K562 (cell line): ENCODE results near the gene ABCA7. TPM values are rescaled to one million over a fixed set of nuclear protein-coding genes. Genes with fewer than 3 reads are reported as not detected.
A peak's percentile ranks its signal among the peaks of the same experiment; 100 is the strongest.

Experiments used
- CEBPG ChIP-seq, 3 experiments: fragments of 200-800 bp in 1 of 3; sonication (Bioruptor generic) in 1 of 3; sonication (generic) in 1 of 3; formaldehyde crosslinking in 1 of 3; IDR thresholded peaks in 2 of 3; conservative IDR thresholded peaks in 1 of 3; 2 replicates each; pipeline versions ENCODE4 v1.6.1 to v1.8.0; 2016 to 2022; ENCODE audit warnings: missing compliant biosample characterization in 2 of 3, missing genetic modification characterization in 2 of 3, mild to moderate bottlenecking in 1 of 3, missing genetic modification reagents in 1 of 3
- HCFC1 ChIP-seq: IDR thresholded peaks from 2 replicates; pipeline ENCODE4 v1.6.1; 2012; ENCODE audit warnings: low read depth, low read length, improper control_type of control experiment
- HES1 ChIP-seq: fragments of 450-650 bp; IDR thresholded peaks from 2 replicates; pipeline ENCODE4 v1.6.1; 2016; ENCODE audit warnings: low read depth, mild to moderate bottlenecking, moderate library complexity
- KDM1A ChIP-seq, 2 experiments: fragments of 450-650 bp; IDR thresholded peaks; 2 replicates each; pipeline ENCODE4 v1.6.1; 2016; ENCODE audit warnings: mild to moderate bottlenecking in 2 of 2
- KHSRP ChIP-seq: fragments of 450-650 bp; IDR thresholded peaks from 2 replicates; pipeline ENCODE4 v1.6.1; 2017
- KLF6 ChIP-seq: fragments of 250-450 bp; sonication (Bioruptor Pico); IDR thresholded peaks from 2 replicates; pipeline ENCODE4 v1.4.0; 2020; ENCODE audit warnings: mild to moderate bottlenecking, moderate library complexity, borderline replicate concordance
- MTA2 ChIP-seq: fragments of 450-650 bp; IDR thresholded peaks from 2 replicates; pipeline ENCODE4 v1.6.1; 2016; ENCODE audit warnings: low read depth
- NR2C2 ChIP-seq, 2 experiments: fragments of 200-800 bp in 1 of 2; sonication (Bioruptor generic) in 1 of 2; sonication (generic) in 1 of 2; formaldehyde crosslinking in 1 of 2; IDR thresholded peaks; 2 replicates each; pipeline versions ENCODE4 v1.6.1 to v1.8.0; 2016 to 2022; ENCODE audit warnings: mild to moderate bottlenecking in 1 of 2, missing compliant biosample characterization in 1 of 2, missing genetic modification characterization in 1 of 2, missing genetic modification reagents in 1 of 2
- NR2F6 ChIP-seq: fragments of 450-650 bp; formaldehyde crosslinking; IDR thresholded peaks from 2 replicates; pipeline ENCODE4 v1.4.0; 2020; ENCODE audit warnings: mild to moderate bottlenecking
- STAT5A ChIP-seq: IDR thresholded peaks from 2 replicates; pipeline ENCODE4 v1.6.1; 2012; ENCODE audit warnings: low read length, inconsistent platforms, borderline replicate concordance
- TBP ChIP-seq: optimal IDR thresholded peaks from 2 replicates; pipeline ENCODE3; 2011; ENCODE audit warnings: low read depth, low read length, improper control_type of control experiment
- TCF7 ChIP-seq: sonication (generic); IDR thresholded peaks from 2 replicates; pipeline ENCODE4 v1.6.1; 2016; ENCODE audit warnings: antibody characterized with exemption, borderline replicate concordance
- VEZF1 ChIP-seq: fragments of 200-800 bp; sonication (Bioruptor generic); IDR thresholded peaks from 2 replicates; pipeline ENCODE4 v1.6.1; 2017; ENCODE audit warnings: missing genetic modification characterization, missing compliant biosample characterization
- ZBTB33 ChIP-seq: sonication (generic); formaldehyde crosslinking; IDR thresholded peaks from 2 replicates; pipeline ENCODE4 v1.8.1; 2023; ENCODE audit warnings: mild to moderate bottlenecking, missing genetic modification reagents
- ZNF717 ChIP-seq: fragments of 250-450 bp; sonication (Bioruptor Pico); IDR thresholded peaks from 2 replicates; pipeline ENCODE4 v1.5.0; 2021
- ZNF766 ChIP-seq: fragments of 200-800 bp; sonication (Bioruptor generic); conservative IDR thresholded peaks from 2 replicates; pipeline ENCODE4 v1.6.1; 2016; ENCODE audit warnings: missing genetic modification characterization, missing compliant biosample characterization
- ZNF79 ChIP-seq: fragments of 250-450 bp; sonication (Bioruptor Pico); IDR thresholded peaks from 2 replicates; pipeline ENCODE4 v1.4.0; 2020; ENCODE audit warnings: low read depth, mild to moderate bottlenecking, moderate library complexity
- polyA plus RNA-seq, 8 experiments: library from polyadenylated mRNA; depleted of rRNA in 4 of 8; stranded (reverse) in 5 of 8; unstranded in 3 of 8; fragments of >200 nt; fragmentation: Nextera tagmentation in 2 of 8; fragmentation: Illumina TruSeq in 1 of 8; extraction: Ambion mirVana in 2 of 8; extraction: Trizol in 1 of 8; gene quantifications; 2 replicates each; pipeline versions ENCODE4 v1.2.1 to v1.2.3, GENCODE V29; 2011 to 2014; ENCODE audit warnings: inconsistent platforms in 1 of 8, missing spikeins in 1 of 8
- total RNA-seq, 7 experiments: library from RNA; depleted of rRNA in 6 of 7; stranded (reverse); fragments of >200 nt in 6 of 7; fragmentation: Illumina TruSeq in 2 of 7; extraction: Trizol in 2 of 7; gene quantifications; 2 replicates each; pipeline versions ENCODE4 v1.2.1 to v1.2.3, GENCODE V29; 2011 to 2021; ENCODE audit warnings: low replicate concordance in 1 of 7
- TF ChIP-seq, protein P1 (sequence below), 2 experiments: fragments of 450-650 bp; IDR thresholded peaks; 2 replicates each; pipeline ENCODE4 v1.6.1; 2018; ENCODE audit warnings: mild to moderate bottlenecking in 2 of 2, low read depth in 1 of 2; ENCODE audit not compliant: partially characterized antibody in 2 of 2

Gene ABCA7
- total and polyA plus RNA-seq, 9 of the 15 experiments (the other 6 are each of a cell fraction or from before 2014, with no cell fraction given) = 2.3 to 96.1 (median 31.2) TPM

DNA sequence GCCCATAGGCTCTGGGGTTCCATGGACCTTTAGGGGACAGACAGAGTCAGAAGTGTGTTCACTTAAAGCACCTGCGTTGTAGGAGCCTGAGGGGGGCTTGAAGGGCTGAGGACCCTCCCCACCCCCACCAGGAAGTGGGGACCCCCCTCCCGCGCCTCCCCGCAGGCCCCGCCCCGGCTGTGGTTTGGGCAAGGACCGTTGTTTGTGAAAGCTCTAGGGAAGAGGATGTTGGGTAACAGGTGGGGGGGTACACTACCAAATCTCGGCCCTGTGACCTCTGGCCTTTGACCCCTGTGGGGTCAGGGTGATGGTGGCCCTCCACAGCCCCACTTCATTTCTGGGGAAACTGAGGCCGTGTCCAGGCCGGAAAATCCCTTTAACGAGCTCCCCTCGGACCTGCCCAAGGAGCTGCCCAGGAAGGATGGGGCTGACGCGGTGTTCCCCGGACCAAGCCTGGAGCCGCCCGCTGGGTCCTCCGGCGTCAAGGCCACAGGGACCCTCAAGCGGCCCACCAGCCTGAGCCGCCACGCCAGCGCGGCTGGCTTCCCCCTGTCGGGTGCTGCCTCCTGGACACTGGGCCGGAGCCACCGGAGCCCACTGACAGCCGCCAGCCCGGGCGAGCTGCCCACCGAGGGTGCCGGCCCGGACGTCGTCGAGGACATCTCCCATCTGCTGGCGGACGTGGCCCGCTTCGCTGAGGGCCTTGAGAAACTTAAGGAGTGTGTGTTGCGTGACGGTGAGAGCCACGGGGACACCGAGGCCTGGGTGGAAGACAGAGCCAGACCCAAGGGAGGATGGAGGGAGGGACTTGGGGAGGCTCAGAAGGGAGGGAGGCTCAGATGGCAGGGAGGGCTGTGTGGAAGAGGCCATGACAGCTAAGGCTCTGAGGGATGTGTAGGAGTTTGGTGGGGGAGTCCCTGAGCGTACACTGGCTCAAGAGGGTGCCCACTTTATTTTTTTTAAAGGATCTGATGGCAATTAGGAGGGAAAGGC is 28.4 kb downstream of the ABCA7 start (continued):
- TF ChIP-seq ZBTB33 (peak; percentile 62), KHSRP (no peak), KDM1A (IDR thresholded peaks at IDR 0.05) (peak; percentile 97), CEBPG (CRISPR knock-in tag; IDR thresholded peaks at IDR 0.05) (peak; percentile 42; the same call in 1 of the 2 replicates), CEBPG (tag; conservative IDR thresholded peaks at IDR 0.05 in 1 of 2, IDR thresholded peaks at IDR 0.05 in 1 of 2) (peak in 1 of 2 experiments; percentile 5; a peak in 1 of 4 replicates), ZNF766 (CRISPR knock-in tag) (no peak), HES1 (no peak), NR2F6 (peak; percentile 84; the same call in 1 of the 2 replicates), MTA2 (0 out of 2 replicates have a peak, but pooled peaks have one; percentile 33), STAT5A (no peak), VEZF1 (CRISPR knock-in tag) (peak; percentile 49), ZNF79 (no peak), ZNF717 (CRISPR knock-in tag) (no peak), TBP (no peak), HCFC1 (no peak), NR2C2 (CRISPR knock-in tag; IDR thresholded peaks at IDR 0.05) (peak; percentile 97), NR2C2 (tag; IDR thresholded peaks at IDR 0.05) (peak; percentile 98), KLF6 (CRISPR knock-in tag) (no peak), TCF7 (no peak)
- TF ChIP-seq, protein P1, sequence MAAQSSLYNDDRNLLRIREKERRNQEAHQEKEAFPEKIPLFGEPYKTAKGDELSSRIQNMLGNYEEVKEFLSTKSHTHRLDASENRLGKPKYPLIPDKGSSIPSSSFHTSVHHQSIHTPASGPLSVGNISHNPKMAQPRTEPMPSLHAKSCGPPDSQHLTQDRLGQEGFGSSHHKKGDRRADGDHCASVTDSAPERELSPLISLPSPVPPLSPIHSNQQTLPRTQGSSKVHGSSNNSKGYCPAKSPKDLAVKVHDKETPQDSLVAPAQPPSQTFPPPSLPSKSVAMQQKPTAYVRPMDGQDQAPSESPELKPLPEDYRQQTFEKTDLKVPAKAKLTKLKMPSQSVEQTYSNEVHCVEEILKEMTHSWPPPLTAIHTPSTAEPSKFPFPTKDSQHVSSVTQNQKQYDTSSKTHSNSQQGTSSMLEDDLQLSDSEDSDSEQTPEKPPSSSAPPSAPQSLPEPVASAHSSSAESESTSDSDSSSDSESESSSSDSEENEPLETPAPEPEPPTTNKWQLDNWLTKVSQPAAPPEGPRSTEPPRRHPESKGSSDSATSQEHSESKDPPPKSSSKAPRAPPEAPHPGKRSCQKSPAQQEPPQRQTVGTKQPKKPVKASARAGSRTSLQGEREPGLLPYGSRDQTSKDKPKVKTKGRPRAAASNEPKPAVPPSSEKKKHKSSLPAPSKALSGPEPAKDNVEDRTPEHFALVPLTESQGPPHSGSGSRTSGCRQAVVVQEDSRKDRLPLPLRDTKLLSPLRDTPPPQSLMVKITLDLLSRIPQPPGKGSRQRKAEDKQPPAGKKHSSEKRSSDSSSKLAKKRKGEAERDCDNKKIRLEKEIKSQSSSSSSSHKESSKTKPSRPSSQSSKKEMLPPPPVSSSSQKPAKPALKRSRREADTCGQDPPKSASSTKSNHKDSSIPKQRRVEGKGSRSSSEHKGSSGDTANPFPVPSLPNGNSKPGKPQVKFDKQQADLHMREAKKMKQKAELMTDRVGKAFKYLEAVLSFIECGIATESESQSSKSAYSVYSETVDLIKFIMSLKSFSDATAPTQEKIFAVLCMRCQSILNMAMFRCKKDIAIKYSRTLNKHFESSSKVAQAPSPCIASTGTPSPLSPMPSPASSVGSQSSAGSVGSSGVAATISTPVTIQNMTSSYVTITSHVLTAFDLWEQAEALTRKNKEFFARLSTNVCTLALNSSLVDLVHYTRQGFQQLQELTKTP (IDR thresholded peaks at IDR 0.05; ENCODE audit: low read depth in 1 of 2, partially characterized antibody in 2 of 2) = no peak
